Stimulated activated CD4-positive, alpha-beta T cell treated with anti-CD3 and anti-CD28 coated beads, Interleukin-2, amount 100 ng/mL, for 4 hours (primary cell): Measurements from ENCODE around the gene LDLRAD4.

ENCODE experiments used
- DNase-seq: peaks from one replicate; pipeline ENCODE4 v3.0.0-alpha.2; 2020; ENCODE audit warnings: low read depth

The LDLRAD4 gene

GRCh38 chr18:13617826-13618515, 399.4 kb downstream of the LDLRAD4 start:
- no peak for DNase-seq

- DNase-seq, result no peak
These were observed 400.3 kb downstream of the LDLRAD4 start for GRCh38 chr18:13618760-13619438.

GRCh38 chr18:13619505-13620205, 401.1 kb downstream of the LDLRAD4 start:
- DNase-seq, result no peak

GRCh38 chr18:13620206-13620672, 401.7 kb downstream of the LDLRAD4 start:
- DNase-seq, result no peak

- no peak for DNase-seq
These were observed 402.4 kb downstream of the LDLRAD4 start for GRCh38 chr18:13620818-13621445.

- no peak for DNase-seq
These were observed 402.9 kb downstream of the LDLRAD4 start for GRCh38 chr18:13621446-13621849.

GRCh38 chr18:13621886-13622619, 403.5 kb downstream of the LDLRAD4 start:
- DNase-seq, result no peak

- no peak for DNase-seq
These were observed 404.2 kb downstream of the LDLRAD4 start for GRCh38 chr18:13622751-13623150.

- no peak for DNase-seq
These were observed 404.8 kb downstream of the LDLRAD4 start for GRCh38 chr18:13623348-13623747.

- no peak for DNase-seq
These were observed 405.3 kb downstream of the LDLRAD4 start for GRCh38 chr18:13623871-13624270.

GRCh38 chr18:13624563-13625237, 406.1 kb downstream of the LDLRAD4 start:
- DNase-seq, result no peak

- no peak for DNase-seq
These were observed 406.8 kb downstream of the LDLRAD4 start for GRCh38 chr18:13625355-13625754.

GRCh38 chr18:13625843-13626543, 407.4 kb downstream of the LDLRAD4 start:
- no peak for DNase-seq

- no peak for DNase-seq
These were observed 408.0 kb downstream of the LDLRAD4 start for GRCh38 chr18:13626544-13626908.

- no peak for DNase-seq
These were observed 409.1 kb downstream of the LDLRAD4 start for GRCh38 chr18:13627639-13628038.

- no peak for DNase-seq
These were observed 409.7 kb downstream of the LDLRAD4 start for GRCh38 chr18:13628211-13628610.

GRCh38 chr18:13629841-13630715, 411.5 kb downstream of the LDLRAD4 start:
- no peak for DNase-seq

GRCh38 chr18:13630716-13631268, 412.2 kb downstream of the LDLRAD4 start:
- no peak for DNase-seq

GRCh38 chr18:13633700-13634099, 415.1 kb downstream of the LDLRAD4 start:
- DNase-seq, result no peak
